ENCODE results near the gene AADACL3. TPM values are rescaled to one million over a fixed set of nuclear protein-coding genes. Genes with fewer than 3 reads are reported as not detected.
A peak's percentile ranks its signal among the peaks of the same experiment; 100 is the strongest.

Gene AADACL3
- total and polyA plus RNA-seq, 2 of the 8 experiments (the other 6 are each of a cell fraction or from before 2014, with no cell fraction given) = 0.33 to 2.3 TPM

DNA sequence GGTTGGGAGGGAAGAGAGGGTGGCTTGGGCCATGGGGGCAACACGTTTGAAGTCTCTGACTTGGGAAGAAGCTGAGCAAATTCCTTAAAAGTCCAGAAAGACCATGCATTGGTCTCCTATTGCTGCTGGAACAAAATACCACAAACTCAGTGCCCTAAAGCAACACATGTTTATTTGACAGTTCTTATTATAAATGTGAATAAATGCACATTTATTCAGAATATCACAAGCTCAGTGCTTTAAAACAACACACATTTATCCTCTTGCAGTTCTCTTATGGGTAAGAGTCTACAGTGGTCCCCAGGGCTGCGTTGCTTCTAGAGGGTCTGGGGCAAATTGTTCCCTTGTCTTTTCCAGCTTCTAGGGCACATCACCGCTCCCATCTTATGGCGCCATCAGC is 47.6 kb downstream of the AADACL3 start:
- Histone ChIP-seq H3K56ac (replicated peaks; ENCODE audit: insufficient read length, low read depth, low read length) (no peak overlapping the region), H2BK5ac (ENCODE audit: low read depth, low read length) (no peak overlapping the region), H3K23ac (ENCODE audit: insufficient read length) (no peak overlapping the region), H3K4ac (replicated peaks; ENCODE audit: insufficient read length, low read depth, low read length) (no peak overlapping the region), H2BK15ac (ENCODE audit: low read length) (no peak overlapping the region), H3K4me1 (replicated peaks in 1 of 4; ENCODE audit: control insufficient read depth in 3 of 4, insufficient read depth in 4 of 4, low read length in 3 of 4) (no peaks in the 10 kb centered on the region), H3K14ac (ENCODE audit: insufficient read length) (no peak overlapping the region), H4K5ac (ENCODE audit: insufficient read length, low read depth, low read length) (no peak overlapping the region), H3K9me3 (ENCODE audit: insufficient read depth in 2 of 2, low read depth in 1 of 2, low read length in 1 of 2) (no peaks in the 10 kb centered on the region), H4K91ac (replicated peaks; ENCODE audit: insufficient read length, low read length) (no peak overlapping the region), H4K20me1 (replicated peaks in 1 of 2; ENCODE audit: control insufficient read depth in 1 of 2, insufficient read depth in 2 of 2, low read length in 2 of 2) (no peaks in the 10 kb centered on the region), H3K27ac (ENCODE audit: low read depth, low read length) (no peak overlapping the region), H3K23me2 (ENCODE audit: low read depth, low read length) (no peaks in the 10 kb centered on the region; the same call in 1 of the 2 replicates), H2BK12ac (ENCODE audit: low read depth, low read length) (no peak overlapping the region), H3K4me2 (ENCODE audit: insufficient read depth in 1 of 2, low read depth in 2 of 2, low read length in 2 of 2) (no peak overlapping the region), H2BK20ac (ENCODE audit: low read length) (no peak overlapping the region), H3K9ac (replicated peaks in 1 of 4; ENCODE audit: extremely low read depth in 1 of 4, low read depth in 3 of 4, low read length in 3 of 4) (no peak overlapping the region), H3K36me3 (ENCODE audit: control insufficient read depth in 2 of 4, insufficient read depth in 4 of 4, low read length in 3 of 4) (no peaks in the 10 kb centered on the region), H2BK120ac (replicated peaks; ENCODE audit: low read depth, low read length) (no peak overlapping the region), H4K8ac (ENCODE audit: extremely low read depth, insufficient read depth, low read length) (no peak overlapping the region; the same call in 1 of the 2 replicates), H3K4me3 (ENCODE audit: extremely low read depth in 1 of 4, insufficient read depth in 2 of 4, low read depth in 3 of 4, low read length in 4 of 4) (no peak overlapping the region), H2AK5ac (ENCODE audit: low read depth, low read length) (no peak overlapping the region), H3K18ac (ENCODE audit: extremely low read depth, low read length) (no peak overlapping the region), H3K27me3 (replicated peaks in 1 of 4; ENCODE audit: control insufficient read depth in 3 of 4, extremely low read depth in 1 of 4, insufficient read depth in 3 of 4, low read length in 3 of 4) (no peaks in the 10 kb centered on the region), H2AFZ (ENCODE audit: low read length) (no peak overlapping the region), H3K79me2 (ENCODE audit: control insufficient read depth in 1 of 2, insufficient read depth in 2 of 2, low read length in 2 of 2) (no peaks in the 10 kb centered on the region), H3K79me1 (ENCODE audit: low read depth, low read length) (no peaks in the 10 kb centered on the region)
- no peak for TF ChIP-seq JUN (IDR thresholded peaks at IDR 0.05; ENCODE audit: low read depth, low read length)
- TF ChIP-seq, protein P1, sequence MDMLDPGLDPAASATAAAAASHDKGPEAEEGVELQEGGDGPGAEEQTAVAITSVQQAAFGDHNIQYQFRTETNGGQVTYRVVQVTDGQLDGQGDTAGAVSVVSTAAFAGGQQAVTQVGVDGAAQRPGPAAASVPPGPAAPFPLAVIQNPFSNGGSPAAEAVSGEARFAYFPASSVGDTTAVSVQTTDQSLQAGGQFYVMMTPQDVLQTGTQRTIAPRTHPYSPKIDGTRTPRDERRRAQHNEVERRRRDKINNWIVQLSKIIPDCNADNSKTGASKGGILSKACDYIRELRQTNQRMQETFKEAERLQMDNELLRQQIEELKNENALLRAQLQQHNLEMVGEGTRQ (IDR thresholded peaks at IDR 0.05; ENCODE audit: low read length) = no peak
- no peak for TF ChIP-seq CBX5 (IDR thresholded peaks at IDR 0.05; ENCODE audit: low read depth, low read length)
- TF ChIP-seq RAD21 (IDR thresholded peaks at IDR 0.05 in 1 of 2, conservative IDR thresholded peaks at IDR 0.05 in 1 of 2; ENCODE audit: low read depth in 2 of 2, low read length in 2 of 2) = 0 out of 4 replicates have a peak, but pooled peaks of 1 of the 2 experiments have one; percentile 2
- no peak for TF ChIP-seq SUZ12 (IDR thresholded peaks at IDR 0.05; ENCODE audit: low read length)
- CTCF ChIA-PET (ENCODE audit: partially characterized antibody) = interaction anchor here (0.6 to 2.4 kb wide), 11 partner anchors 14 to 1185 kb away, joined by 3 to 8 read pairs (median 3); no protein-coding TSS in a partner anchor
- POLR2A ChIA-PET (ENCODE audit: partially characterized antibody) = no interaction called here
- FAIRE-seq = no peak
- DNase-seq (ENCODE audit: low read depth in 1 of 2, low spot score in 2 of 2) = no peak
- 95% methylated on average over 4 of the region's 4 CpGs; no CpG with 5 or more reads in 1 of the 2 experiments for WGBS, 2 experiments (ENCODE audit: extremely low coverage in 1 of 2, insufficient coverage in 1 of 2, insufficient read length in 1 of 2, insufficient replicate concordance in 2 of 2, low coverage in 1 of 2, low lambda C conversion rate in 2 of 2, missing lambda C conversion rate in 1 of 2)
